IgD-negative memory B cell (primary cell): ENCODE data around the gene CCDC91. TPM values are rescaled to one million over a fixed set of nuclear protein-coding genes. Genes with fewer than 3 reads are reported as not detected.

Experiments
- H3K27ac Mint-ChIP-seq, 3 donors: one replicate each; pipeline ENCODE4 v1.8.0; 2020 to 2022; ENCODE audit warnings: mild to moderate bottlenecking in 3 of 3, mixed read lengths in 3 of 3, moderate library complexity in 1 of 3
- H3K27me3 Mint-ChIP-seq: one replicate; pipeline ENCODE4 v1.8.0; 2021; ENCODE audit warnings: mixed read lengths
- H3K36me3 Mint-ChIP-seq: one replicate; pipeline ENCODE4 v1.8.0; 2020; ENCODE audit warnings: mild to moderate bottlenecking, mixed read lengths
- H3K4me1 Mint-ChIP-seq, 3 donors: one replicate each; pipeline ENCODE4 v1.8.0; 2020 to 2022; ENCODE audit warnings: mixed read lengths in 3 of 3, mild to moderate bottlenecking in 1 of 3
- H3K4me3 Mint-ChIP-seq, 4 donors: one replicate each; pipeline ENCODE4 v1.8.0; 2020 to 2022; ENCODE audit warnings: mild to moderate bottlenecking in 4 of 4, mixed read lengths in 4 of 4, moderate library complexity in 3 of 4
- H3K9me3 Mint-ChIP-seq, 3 donors: one replicate each; pipeline ENCODE4 v1.8.0; 2020 to 2021; ENCODE audit warnings: mixed read lengths in 3 of 3, mild to moderate bottlenecking in 1 of 3
- polyA plus RNA-seq: library from polyadenylated mRNA; unstranded; fragments of 300-500 nt; fragmentation: Illumina TruSeq; gene quantifications from one replicate; pipeline ENCODE4 v1.2.3, GENCODE V29; 2021

CCDC91 gene
- polyA plus RNA-seq = 67.5 TPM

GRCh38 chr12:28190321-28191050, at the start of gene CCDC91:
TSS of gene CCDC91 (plus strand) at chr12:28190456. CDS start at chr12:28257216, 66,760 bp downstream.
- H3K4me3 Mint-ChIP-seq = peak within 1 kb of the TSS; percentile 96 to 100 (median 98)
- H3K27me3 Mint-ChIP-seq = no peaks in the 10 kb centered on the region
- peak within 1 kb of the TSS; percentile 99 to 100 (median 99) for H3K27ac Mint-ChIP-seq
- H3K36me3 Mint-ChIP-seq = peaks cover 11% of the 10 kb centered on the region
- H3K9me3 Mint-ChIP-seq = peaks cover 0 to 7% (median 4%) of the 10 kb centered on the region in 3 donors
- H3K4me1 Mint-ChIP-seq = peaks cover 18 to 46% (median 42%) of the 10 kb centered on the region in 3 donors

GRCh38 chr12:28144059-28144458, 46.2 kb upstream of the CCDC91 start:
- Mint-ChIP-seq H3K9me3 (no peaks in the 10 kb centered on the region), H3K4me3 (no peak overlapping the region), H3K4me1 (no peaks in the 10 kb centered on the region), H3K36me3 (peaks cover 1% of the 10 kb centered on the region), H3K27me3 (no peaks in the 10 kb centered on the region), H3K27ac (no peak overlapping the region)

- H3K36me3 Mint-ChIP-seq = peaks cover 1% of the 10 kb centered on the region
- H3K4me1 Mint-ChIP-seq = no peaks in the 10 kb centered on the region
- peaks cover 0 to under 1% (median 0%) of the 10 kb centered on the region in 3 donors for H3K9me3 Mint-ChIP-seq
- H3K27me3 Mint-ChIP-seq = no peaks in the 10 kb centered on the region
- no peak overlapping the region for H3K4me3 Mint-ChIP-seq
- H3K27ac Mint-ChIP-seq = no peak overlapping the region
These were observed 45.7 kb upstream of the CCDC91 start for GRCh38 chr12:28144532-28144931.

GRCh38 chr12:28145216-28145615, 45.0 kb upstream of the CCDC91 start:
- Mint-ChIP-seq H3K9me3 (peaks cover 0 to 3% (median 0%) of the 10 kb centered on the region in 3 donors), H3K4me3 (no peak overlapping the region), H3K27me3 (no peaks in the 10 kb centered on the region), H3K27ac (no peak overlapping the region), H3K36me3 (peaks cover 1% of the 10 kb centered on the region), H3K4me1 (no peaks in the 10 kb centered on the region)

GRCh38 chr12:28149279-28149678, 41.0 kb upstream of the CCDC91 start:
- no peaks in the 10 kb centered on the region for H3K4me1 Mint-ChIP-seq
- no peak overlapping the region for H3K27ac Mint-ChIP-seq
- H3K9me3 Mint-ChIP-seq = peaks cover 10 to 18% (median 15%) of the 10 kb centered on the region in 3 donors
- peaks cover 1% of the 10 kb centered on the region for H3K36me3 Mint-ChIP-seq
- no peaks in the 10 kb centered on the region for H3K27me3 Mint-ChIP-seq
- no peak overlapping the region for H3K4me3 Mint-ChIP-seq

GRCh38 chr12:28156362-28156761, 33.9 kb upstream of the CCDC91 start:
- H3K4me3 Mint-ChIP-seq = peak overlapping the region in 1 of 4 donors; percentile 35
- H3K9me3 Mint-ChIP-seq = peaks cover 4 to 11% (median 9%) of the 10 kb centered on the region in 3 donors
- no peaks in the 10 kb centered on the region for H3K36me3 Mint-ChIP-seq
- no peaks in the 10 kb centered on the region for H3K27me3 Mint-ChIP-seq
- H3K4me1 Mint-ChIP-seq = no peaks in the 10 kb centered on the region
- no peak overlapping the region for H3K27ac Mint-ChIP-seq

GRCh38 chr12:28156804-28157203, 33.5 kb upstream of the CCDC91 start:
- Mint-ChIP-seq H3K36me3 (peaks cover 3% of the 10 kb centered on the region), H3K27ac (no peak overlapping the region), H3K4me3 (no peak overlapping the region), H3K4me1 (no peaks in the 10 kb centered on the region), H3K9me3 (peaks cover 4 to 11% (median 7%) of the 10 kb centered on the region in 3 donors), H3K27me3 (no peaks in the 10 kb centered on the region)

GRCh38 chr12:28158353-28158752, 31.9 kb upstream of the CCDC91 start:
- Mint-ChIP-seq H3K4me1 (no peaks in the 10 kb centered on the region), H3K36me3 (peaks cover 3% of the 10 kb centered on the region), H3K4me3 (no peak overlapping the region), H3K27me3 (peaks cover 1% of the 10 kb centered on the region), H3K27ac (no peak overlapping the region), H3K9me3 (no peaks in the 10 kb centered on the region)

- H3K4me1 Mint-ChIP-seq = no peaks in the 10 kb centered on the region
- no peaks in the 10 kb centered on the region for H3K9me3 Mint-ChIP-seq
- H3K36me3 Mint-ChIP-seq = peaks cover 3% of the 10 kb centered on the region
- no peak overlapping the region for H3K4me3 Mint-ChIP-seq
- H3K27me3 Mint-ChIP-seq = peaks cover 3% of the 10 kb centered on the region
- H3K27ac Mint-ChIP-seq = no peak overlapping the region
These were observed 30.6 kb upstream of the CCDC91 start for GRCh38 chr12:28159688-28160087.

GRCh38 chr12:28161697-28162096, 28.6 kb upstream of the CCDC91 start:
- Mint-ChIP-seq H3K36me3 (peaks cover 3% of the 10 kb centered on the region), H3K27me3 (peaks cover 3% of the 10 kb centered on the region), H3K4me1 (no peaks in the 10 kb centered on the region), H3K27ac (no peak overlapping the region), H3K4me3 (no peak overlapping the region), H3K9me3 (no peaks in the 10 kb centered on the region)

- no peaks in the 10 kb centered on the region for H3K4me1 Mint-ChIP-seq
- peaks cover 3% of the 10 kb centered on the region for H3K27me3 Mint-ChIP-seq
- H3K36me3 Mint-ChIP-seq = peaks cover 3% of the 10 kb centered on the region
- H3K27ac Mint-ChIP-seq = no peak overlapping the region
- H3K4me3 Mint-ChIP-seq = no peak overlapping the region
- H3K9me3 Mint-ChIP-seq = no peaks in the 10 kb centered on the region
These were observed 27.6 kb upstream of the CCDC91 start for GRCh38 chr12:28162697-28163096.

- H3K27ac Mint-ChIP-seq = no peak overlapping the region
- no peaks in the 10 kb centered on the region for H3K4me1 Mint-ChIP-seq
- no peaks in the 10 kb centered on the region for H3K9me3 Mint-ChIP-seq
- peaks cover 3% of the 10 kb centered on the region for H3K36me3 Mint-ChIP-seq
- no peak overlapping the region for H3K4me3 Mint-ChIP-seq
- H3K27me3 Mint-ChIP-seq = peaks cover 3% of the 10 kb centered on the region
These were observed 25.5 kb upstream of the CCDC91 start for GRCh38 chr12:28164644-28165275.

- no peaks in the 10 kb centered on the region for H3K4me1 Mint-ChIP-seq
- H3K9me3 Mint-ChIP-seq = no peaks in the 10 kb centered on the region
- no peaks in the 10 kb centered on the region for H3K36me3 Mint-ChIP-seq
- H3K27me3 Mint-ChIP-seq = peaks cover 2% of the 10 kb centered on the region
- H3K27ac Mint-ChIP-seq = no peak overlapping the region
- H3K4me3 Mint-ChIP-seq = no peak overlapping the region
These were observed 22.2 kb upstream of the CCDC91 start for GRCh38 chr12:28167981-28168485.

GRCh38 chr12:28171356-28172060, 18.7 kb upstream of the CCDC91 start:
- H3K4me3 Mint-ChIP-seq = no peak overlapping the region

GRCh38 chr12:28172434-28173030, 17.7 kb upstream of the CCDC91 start:
- H3K4me1 Mint-ChIP-seq = no peaks in the 10 kb centered on the region
- no peaks in the 10 kb centered on the region for H3K36me3 Mint-ChIP-seq
- no peaks in the 10 kb centered on the region for H3K27me3 Mint-ChIP-seq
- no peak overlapping the region for H3K4me3 Mint-ChIP-seq
- no peak overlapping the region for H3K27ac Mint-ChIP-seq
- H3K9me3 Mint-ChIP-seq = no peaks in the 10 kb centered on the region

More at GRCh38 chr12:28171356-28172060, 18.7 kb upstream of the CCDC91 start:
- Mint-ChIP-seq H3K27ac (no peak overlapping the region), H3K36me3 (no peaks in the 10 kb centered on the region), H3K27me3 (no peaks in the 10 kb centered on the region), H3K9me3 (no peaks in the 10 kb centered on the region), H3K4me1 (no peaks in the 10 kb centered on the region)
